Anterior cingulate cortex (tissue), 58 donors: ENCODE data around the gene GNB1.
"Not testable (repeated sequence)": the region's sequence is repeated elsewhere in the genome, so short reads cannot be mapped to it uniquely, and the experiment has no call there.

ENCODE experiments used
- DNase-seq, 58 donors: peaks; one replicate each; lab custom pipeline; 2025; lab: John Stamatoyannopoulos, UW

Gene GNB1

DNA sequence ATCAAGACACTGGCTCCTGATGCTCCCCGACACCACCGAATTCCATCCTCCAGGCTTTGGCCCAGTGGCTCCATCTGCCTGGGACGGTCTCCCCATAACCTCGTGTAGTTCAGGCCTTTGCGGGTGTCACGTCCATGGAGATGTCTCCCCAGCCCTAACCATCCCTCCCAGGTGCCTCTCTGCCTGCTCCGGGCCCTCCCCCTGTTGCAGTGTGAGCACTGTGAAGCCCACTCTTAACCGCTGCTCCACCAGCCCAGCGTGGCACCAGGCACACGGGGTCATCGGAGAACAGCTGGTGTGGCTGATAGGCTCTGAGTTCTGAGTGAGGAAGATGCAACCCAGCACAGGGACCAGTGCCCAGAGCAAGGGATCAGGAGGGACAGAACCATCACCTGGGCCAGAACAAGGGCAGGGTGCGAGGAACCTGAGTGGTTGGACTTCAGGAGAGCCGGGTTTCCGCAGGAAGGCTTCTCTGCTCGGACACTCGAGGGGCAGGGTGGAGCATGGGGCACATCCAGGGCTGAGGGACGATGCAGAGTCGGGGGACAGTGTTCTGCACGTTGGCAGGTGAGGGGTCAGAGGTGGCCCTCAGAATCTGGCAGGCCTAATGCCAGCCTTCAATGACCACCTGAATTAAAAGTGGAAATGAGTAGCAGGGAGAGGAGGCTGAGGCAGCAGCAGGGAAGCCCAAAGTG, 2.6 kb upstream of the GNB1 start:
- no peak for DNase-seq

DNA sequence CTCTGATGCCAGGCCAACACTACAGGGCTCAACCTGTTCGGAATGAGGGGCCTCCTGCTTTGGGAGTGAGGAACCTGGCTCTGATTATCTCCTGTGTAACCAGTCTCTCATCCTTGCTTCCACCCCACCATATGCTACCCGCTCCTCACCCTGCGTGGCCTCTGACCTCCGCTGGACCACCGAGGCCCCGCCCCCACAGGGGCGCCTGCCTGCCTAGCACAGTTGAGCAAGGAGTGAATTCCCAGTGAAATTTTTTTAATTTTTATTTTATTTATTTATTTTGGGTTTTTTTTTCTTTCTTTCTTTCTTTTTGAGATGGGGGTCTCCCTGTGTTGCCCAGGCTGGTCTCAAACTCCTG, 1.9 kb upstream of the GNB1 start:
- DNase-seq: no peak

DNA sequence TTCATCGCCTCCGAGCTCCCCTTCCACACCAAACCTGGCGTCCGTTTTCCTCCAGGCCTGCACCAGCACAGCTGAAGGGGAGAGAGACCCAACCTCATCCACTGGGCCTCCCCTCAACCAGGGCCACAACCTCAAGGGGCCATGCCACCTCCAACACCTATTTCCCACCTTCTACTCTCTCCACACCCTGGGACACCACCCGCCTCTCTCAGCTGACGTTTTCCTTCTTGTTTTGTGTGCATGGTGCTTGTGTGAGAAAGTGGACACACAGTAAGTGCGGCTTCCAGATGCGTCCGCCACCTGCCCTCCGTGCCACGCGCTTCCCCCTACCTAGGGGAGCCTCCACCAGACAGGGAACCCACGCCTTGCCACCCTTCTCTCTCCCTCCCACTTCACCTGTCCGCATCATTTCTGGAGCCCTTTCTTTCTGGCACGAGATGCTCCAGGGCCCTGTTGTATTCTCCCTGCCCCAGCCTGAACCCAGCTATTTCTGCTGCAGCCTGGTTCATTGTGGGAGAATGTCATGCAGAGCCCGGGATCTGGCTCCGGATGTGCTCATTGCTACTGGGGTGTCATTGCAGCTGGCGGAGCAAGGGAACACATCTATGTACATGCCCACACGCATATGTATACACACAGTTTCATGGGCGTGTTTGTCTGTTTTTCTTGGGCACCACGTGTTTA, 1.3 kb upstream of the GNB1 start:
- DNase-seq: peak in 1 of 58 donors; percentile 22

DNA sequence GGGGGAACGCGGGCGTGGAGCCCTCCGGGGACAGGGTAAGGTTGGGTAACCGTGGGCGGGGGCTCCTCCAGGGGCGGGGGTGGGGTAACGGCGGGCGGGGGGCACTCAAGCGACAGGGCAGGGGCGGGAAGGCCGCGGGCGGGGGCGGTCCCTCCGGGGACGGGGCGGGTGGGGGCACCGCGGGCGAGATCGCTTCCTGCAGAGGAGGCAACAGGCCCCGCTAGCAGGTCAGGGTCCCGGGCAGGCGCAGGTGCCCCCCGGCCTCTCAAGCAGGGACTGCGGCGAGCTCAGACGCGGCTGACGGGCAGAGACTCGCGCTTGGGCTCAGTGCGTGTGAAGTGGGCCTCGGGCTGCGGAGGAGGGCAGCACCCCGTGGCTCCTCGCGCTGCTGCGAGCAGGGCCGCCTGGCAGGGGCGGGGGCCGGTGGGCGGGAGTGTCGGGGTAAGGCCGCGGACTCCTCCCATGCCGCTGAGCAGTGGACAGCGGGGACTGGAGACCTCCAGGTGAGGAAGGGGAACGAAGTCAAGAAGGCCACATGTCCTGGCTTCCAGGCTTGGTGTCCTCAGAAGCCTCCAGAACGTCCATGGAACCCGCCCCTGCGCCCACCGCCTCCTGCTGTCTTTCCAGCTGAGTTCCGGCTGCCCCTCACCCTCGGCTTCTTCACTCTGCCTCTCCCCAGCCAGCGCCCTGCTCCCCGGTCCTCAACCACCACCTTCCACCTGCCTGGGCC, 627 bp upstream of the GNB1 start:
- peak in 43 of 58 donors; percentile 46 to 90 (median 75) for DNase-seq

DNA sequence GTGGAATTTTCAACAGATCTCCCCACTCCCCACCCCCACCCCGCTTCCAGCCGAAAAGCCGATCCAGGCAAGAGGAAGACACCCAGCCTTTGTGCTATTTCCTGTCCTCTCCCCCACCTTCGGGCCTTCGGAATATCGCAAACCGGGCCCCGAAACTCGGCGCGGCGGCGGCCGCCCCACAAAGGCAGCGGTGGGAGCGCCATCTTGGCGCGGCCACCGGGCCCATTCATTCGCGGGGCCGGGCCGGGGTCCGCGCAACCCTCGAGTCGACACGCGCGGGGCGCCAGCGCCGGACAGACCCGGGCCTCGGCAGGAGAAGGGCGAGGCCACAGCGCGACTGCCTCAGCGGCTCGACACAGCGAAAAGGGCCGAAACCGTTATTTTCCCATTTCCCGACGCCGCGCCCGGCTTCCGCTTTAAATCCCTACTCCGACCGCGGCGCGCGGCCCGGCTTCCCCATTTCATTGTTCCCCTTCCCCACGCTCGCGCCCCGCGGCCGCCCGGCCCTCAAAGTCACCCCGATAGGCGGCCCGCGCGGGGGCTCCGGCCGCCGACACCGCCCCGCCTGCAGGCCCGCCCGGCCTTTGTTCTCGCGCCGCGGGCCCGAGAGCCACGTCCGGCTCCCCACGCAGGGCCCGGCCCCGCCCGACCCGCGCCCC, 911 bp downstream of the GNB1 start:
- DNase-seq: peak in 20 of 58 donors; percentile 14 to 65 (median 43)

DNA sequence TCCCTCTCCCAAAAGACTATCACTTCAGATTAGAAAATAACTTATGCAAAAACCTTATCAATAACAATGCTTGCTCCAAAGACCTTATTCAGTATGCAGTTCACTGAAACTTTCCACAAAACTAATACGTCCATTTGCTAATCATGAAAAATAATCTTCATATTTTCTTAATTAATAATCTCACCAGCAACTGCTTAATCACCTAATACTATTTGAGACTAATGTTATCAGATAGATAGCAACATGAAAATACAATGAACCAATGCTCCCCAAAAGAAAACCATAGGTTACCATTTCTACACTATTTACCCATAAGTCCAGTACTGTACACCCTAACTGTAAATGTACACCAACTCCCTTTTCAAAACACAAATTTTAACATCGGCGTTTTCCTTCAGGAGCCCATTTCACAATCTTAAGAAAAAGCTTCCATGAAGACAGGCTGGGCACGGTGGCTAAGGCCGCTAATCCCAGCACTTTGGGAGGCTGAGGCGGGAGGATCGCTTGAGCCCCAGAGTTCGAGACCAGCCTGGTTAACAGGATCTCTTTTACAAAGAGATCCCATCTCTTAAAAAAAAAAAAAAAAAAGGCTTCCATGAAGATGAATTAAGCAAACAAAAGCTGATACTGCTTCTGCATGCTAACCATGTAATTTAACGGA, 1.7 kb downstream of the GNB1 start:
- DNase-seq: no peak

DNA sequence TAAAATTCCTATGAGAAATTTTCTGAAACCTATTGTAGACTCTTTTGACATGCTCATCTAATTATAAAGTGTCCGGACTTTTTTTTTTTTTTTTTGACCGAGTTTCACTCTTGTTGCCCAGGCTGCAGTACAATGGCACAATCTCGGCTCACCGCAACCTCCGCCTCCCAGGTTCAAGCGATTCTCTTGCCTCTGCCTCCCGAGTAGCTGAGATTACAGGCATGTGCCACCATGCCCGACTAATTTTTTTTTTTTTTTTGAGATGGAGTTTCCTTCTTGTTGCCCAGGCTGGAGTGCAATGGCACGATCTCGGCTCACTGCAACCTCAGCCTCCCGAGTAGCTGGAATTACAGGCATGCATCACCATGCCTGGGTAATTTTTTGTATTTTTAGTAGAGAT, 7.0 kb downstream of the GNB1 start:
- DNase-seq: not testable (repeated sequence)

DNA sequence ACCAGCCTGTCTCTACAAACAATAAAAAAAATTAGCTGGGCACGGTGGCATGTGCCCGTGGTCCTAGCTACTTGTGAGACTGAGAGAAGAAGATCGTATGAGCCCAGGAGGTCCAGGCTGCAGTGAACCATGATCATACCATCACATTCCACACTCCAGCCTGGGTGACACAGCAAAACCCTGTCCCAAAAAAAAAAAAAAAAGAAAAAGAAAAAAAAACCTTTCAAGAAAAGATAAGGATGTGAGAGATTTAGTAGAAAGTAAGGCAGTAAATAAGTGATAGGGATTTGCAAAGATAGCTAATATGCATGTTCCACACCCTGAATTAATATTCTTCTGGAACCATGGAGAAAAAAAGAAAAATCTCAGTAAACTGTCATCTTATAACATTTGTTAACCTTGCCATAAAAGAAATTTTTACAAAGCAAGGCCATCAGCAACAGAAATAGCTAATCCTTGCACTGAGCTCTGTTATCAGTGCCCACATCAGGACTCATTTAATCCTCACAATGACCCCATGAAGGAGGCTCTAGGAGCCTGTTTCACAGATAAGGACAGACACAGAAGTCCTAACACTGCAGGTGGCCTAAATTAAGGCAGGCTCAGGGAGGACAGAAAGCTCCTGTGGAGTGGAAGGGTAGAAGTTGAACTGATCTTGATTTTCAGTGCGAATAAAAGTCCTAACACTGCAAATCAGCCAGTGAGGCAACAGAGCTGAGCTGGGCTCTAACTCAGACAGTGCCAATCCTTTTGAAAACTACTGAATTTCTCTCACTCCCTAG, 7.6 kb downstream of the GNB1 start:
- DNase-seq: no peak

DNA sequence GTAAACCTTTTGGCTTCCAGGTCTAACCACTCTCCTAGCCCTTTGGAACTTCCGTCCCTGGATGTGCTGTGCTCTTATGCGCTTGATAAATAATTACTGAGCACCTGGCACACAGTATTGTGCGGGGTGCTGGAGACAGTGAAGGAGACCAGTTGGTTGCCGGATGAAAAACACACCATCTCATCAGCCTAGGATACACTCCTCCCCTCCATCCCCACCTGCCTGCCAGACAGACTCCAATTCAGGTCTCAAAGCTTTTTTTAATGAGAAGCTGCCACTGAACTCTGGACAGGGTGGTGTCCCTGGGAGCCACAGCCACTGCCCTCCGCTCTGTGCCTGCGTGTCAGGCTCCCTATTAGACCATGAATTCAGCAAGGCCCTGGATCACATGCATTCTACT, 9.2 kb downstream of the GNB1 start:
- DNase-seq: no peak

DNA sequence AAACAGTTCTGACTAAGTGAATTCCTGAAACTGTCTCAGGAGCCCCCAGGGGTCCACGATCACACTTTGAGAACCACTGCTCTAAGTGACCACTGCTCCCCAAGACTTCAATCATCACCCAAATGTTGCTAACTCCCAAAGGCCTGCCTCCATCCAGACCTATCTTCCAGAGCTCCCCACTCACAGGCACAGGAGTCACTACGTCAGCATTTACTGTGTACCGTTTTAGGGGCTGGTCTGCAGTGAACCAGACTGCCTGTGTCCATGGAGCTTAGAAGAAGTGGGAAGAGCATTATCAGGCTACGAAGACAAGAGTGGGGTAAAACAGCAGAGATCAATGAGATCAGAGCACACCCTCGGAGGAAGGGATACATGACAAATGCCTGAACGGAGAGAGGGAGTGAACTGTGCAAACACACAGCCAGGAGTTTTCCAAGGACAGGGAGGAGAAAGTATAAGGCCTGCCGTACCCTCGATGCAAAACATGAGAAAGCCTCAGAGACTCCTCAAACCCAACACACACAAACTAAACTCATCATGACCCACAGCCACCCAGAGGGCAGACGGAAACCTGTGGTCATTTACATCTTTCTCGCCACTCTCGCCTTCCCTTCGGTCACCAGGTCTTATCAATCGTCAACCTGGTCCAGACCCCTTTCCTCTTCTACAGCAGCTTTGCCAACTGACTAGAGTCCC, 10.1 kb downstream of the GNB1 start:
- no peak for DNase-seq

DNA sequence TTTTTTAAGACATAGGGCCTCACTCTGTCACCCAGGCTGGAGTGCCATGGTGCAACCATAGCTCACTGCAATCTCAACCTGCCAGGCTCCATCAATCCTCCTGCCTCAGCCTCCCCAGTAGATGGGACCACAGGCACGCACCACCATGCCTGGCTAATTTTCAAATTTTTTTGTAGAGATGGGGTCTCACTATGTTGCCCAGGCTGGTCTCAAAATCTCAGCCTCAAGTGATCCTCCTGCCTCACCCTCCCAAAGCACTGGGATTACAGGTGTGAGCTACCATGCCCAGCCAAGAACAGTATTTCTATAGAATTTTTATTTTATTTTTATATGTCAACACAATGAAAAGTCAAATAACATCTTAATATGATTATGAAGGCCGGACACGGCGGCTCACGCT, 10.9 kb downstream of the GNB1 start:
- DNase-seq: no peak

DNA sequence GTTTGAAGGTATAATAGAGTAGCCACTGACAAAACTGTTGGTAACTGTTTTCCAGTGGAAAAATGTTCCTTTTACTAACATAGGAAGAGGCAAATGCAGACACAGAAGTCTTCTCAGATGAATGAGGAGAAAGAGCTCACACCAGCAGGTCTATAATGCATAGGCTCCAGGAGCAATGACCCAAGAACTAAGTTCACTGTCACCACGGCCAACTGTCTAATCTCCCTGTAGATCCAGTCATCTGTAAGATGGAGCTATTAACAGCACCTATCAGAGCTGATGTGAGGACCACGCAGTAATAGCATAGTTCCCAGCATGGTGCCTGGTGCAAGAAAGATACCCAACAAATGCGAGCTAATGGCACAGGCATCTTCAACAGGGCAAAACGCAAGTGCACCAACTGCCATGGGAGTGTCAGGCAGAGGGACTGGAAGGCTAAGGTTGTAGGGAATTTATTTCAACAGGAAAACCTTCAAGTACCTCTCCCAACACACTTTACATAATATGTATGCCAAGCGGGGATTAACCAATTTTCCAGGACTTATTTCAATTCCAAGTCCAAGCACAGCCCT, 12.9 kb downstream of the GNB1 start:
- DNase-seq: no peak

DNA sequence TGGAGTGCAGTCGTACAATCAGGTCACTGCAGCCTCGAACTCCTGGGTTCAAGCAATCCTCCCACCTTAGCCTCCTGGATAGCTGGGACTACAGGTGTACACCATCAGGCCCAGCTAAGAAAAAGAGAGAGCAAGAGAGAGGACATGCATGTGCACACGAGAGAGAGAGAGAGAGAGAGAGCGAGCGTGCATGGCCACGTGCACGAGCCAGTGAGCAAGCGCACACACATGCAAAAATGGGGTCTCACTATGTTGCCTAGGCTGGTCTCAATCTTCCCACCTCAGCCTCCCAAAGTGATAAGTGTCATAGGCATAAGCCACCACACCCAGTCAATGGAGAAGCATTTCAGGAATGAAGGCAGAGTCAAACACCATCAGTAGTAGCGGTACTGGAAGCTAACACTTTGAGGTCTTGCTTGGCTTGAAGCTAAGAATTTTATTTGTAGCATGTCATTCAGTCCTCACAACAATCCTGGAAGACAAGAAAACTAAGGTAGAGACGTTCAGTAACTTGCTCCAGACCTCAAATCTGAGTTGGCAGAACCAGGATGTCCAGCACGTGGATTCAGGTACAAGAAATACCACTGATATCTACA, 14.5 kb downstream of the GNB1 start:
- DNase-seq: no peak

DNA sequence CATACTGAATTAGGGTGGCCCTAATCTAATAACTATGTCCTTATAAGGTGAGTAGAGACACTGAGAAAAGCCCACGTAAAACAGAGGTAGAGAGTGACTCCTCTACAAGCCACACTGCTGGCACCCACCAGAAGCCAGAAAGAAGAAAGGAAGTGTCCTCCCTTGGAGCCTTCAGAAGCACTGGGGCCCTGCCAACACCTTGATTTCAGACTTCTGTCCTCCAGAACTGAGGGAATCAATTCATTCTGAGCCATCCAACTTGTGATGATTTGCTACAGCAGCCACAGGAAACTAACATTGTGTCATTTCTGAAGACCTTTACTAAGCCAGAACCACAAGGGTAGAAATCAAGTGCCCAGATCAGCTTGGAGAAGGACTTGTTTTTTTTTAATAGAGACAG, 15.0 kb downstream of the GNB1 start:
- no peak for DNase-seq

DNA sequence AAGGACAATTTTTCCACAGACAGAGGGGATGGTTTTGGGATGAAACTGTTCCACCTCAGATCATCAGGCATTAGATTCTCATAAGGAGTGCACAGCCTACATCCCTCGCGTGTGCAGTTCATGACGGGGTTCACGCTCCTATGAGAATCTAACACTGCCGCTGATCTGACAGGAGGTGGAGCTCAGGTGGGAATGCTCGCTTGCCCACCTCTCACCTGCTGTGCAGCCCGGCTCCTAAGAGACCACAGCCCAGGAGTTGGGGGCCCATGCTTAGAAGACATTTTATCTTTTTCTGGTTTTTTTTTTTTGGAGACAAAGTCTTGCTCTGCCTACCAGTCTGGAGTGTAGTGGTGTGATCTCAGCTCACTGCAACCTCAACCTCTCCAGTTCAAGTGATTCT, 16.0 kb downstream of the GNB1 start:
- no peak for DNase-seq

DNA sequence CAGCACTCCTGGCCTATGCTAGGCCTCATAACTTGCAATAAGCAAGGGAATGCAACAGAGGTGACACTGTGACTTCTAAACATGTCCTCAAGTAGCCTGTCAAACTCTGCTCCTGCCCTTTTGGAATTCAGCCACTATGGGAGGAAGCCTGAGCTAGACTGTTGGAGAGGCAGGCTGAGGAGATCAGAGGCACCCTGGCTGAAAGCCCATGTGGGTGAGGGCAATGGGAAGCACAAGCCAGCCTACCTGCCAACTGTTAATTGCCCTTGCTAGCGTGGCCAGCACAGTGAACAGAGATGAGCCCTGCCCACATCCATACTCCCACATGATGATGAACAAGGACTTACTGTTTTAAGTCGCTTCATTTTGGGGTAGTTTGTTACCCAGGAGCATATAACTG, 17.7 kb downstream of the GNB1 start:
- peak in 4 of 58 donors; percentile 15 to 30 (median 17) for DNase-seq

DNA sequence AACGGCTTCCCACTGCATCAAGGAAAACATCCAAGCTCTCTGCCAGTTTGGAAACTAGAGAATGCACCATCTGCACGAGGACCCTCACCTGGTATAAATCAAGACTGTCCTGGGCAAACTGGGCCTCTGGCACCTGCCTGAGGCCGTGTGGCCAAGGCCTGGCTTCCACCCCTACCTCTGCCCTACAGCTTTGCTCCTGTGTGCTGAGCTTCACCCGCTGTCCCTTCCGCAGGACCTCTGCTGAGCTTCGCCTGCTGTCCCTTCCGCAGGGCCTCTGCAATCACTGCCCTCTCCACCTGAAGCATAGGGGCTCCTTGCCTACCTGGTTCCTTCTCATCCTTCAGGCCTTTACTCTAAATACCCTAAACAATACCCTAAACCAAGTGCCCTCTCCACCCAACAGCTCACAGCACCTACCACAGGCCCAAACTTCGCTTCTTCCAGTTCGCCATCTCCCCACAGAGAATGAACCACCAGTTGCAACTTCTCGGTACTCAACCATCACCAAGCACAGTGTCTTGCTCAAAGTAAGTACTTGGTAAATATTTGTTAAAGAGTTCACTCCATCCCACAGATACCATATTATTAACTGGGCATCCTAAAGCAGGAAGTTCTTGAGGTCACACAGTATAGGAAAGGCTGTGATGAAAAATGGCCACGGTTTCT, 18.4 kb downstream of the GNB1 start:
- DNase-seq: no peak

DNA sequence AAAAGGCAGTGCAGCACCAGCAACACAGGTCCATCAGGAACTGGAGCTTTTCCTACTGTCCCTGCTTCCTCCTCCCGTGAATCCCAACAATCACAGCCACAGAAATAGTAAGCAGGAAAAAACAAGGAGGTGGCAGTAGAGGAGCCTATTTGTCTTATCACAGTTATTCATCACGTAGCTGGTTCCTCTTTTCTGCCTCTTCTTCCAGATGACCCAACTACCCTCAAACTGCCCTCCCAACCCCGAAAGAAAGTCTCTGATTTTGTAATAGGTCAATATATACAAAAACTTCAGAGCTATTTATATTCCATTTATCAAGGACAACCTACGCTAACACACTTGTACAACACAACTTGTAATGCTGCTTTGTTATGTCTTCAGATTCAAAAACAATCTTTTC, 21.4 kb downstream of the GNB1 start:
- no peak for DNase-seq
